Natural killer cell (primary cell): ENCODE results near the gene TDRD9. TPM values are rescaled to one million over a fixed set of nuclear protein-coding genes. Genes with fewer than 3 reads are reported as not detected.

Experiments used
- ATAC-seq, 3 donors: fragments of 150-1000 bp in 2 of 3; fragments of 200-7000 bp in 1 of 3; cut with Tn5 transposase; 1 replicate in 1 of 3; 2 replicates in 2 of 3; pipeline ENCODE4 v1.10.0; 2021; ENCODE audit warnings: mild to moderate bottlenecking in 2 of 3, moderate library complexity in 2 of 3
- DNase-seq, 2 donors: peaks; one replicate each; pipeline versions ENCODE4 v3.0.0 to v3.0.0-alpha.2; 2013 to 2021; ENCODE audit warnings: mixed read lengths in 1 of 2
- H3K27ac ChIP-seq: one replicate; pipeline ENCODE4 v1.5.1; 2013; ENCODE audit warnings: mild to moderate bottlenecking, low read length
- H3K27me3 ChIP-seq: one replicate; pipeline ENCODE4 v1.6.1; 2013; ENCODE audit warnings: low read length; ENCODE audit not compliant: control insufficient read depth, insufficient read depth
- H3K36me3 ChIP-seq: one replicate; pipeline ENCODE4 v1.6.1; 2013; ENCODE audit warnings: low read length; ENCODE audit not compliant: control insufficient read depth, insufficient read depth
- H3K4me1 ChIP-seq: one replicate; pipeline ENCODE4 v1.6.1; 2013; ENCODE audit warnings: low read length; ENCODE audit not compliant: control insufficient read depth, insufficient read depth
- H3K4me3 ChIP-seq: one replicate; pipeline ENCODE4 v1.5.1; 2013; ENCODE audit warnings: low read length
- H3K9me3 ChIP-seq: one replicate; pipeline ENCODE4 v1.6.1; 2013; ENCODE audit warnings: low read length; ENCODE audit not compliant: control insufficient read depth, insufficient read depth
- H3K27ac Mint-ChIP-seq, 2 donors: one replicate each; pipeline ENCODE4 v1.8.0; 2022; ENCODE audit warnings: mild to moderate bottlenecking in 2 of 2, mixed read lengths in 2 of 2, moderate library complexity in 1 of 2
- H3K27me3 Mint-ChIP-seq, 2 donors: one replicate each; pipeline ENCODE4 v1.8.0; 2022; ENCODE audit warnings: low read depth in 2 of 2, mixed read lengths in 2 of 2
- H3K36me3 Mint-ChIP-seq: one replicate; pipeline ENCODE4 v1.8.0; 2022; ENCODE audit warnings: mixed read lengths
- H3K4me1 Mint-ChIP-seq, 2 donors: one replicate each; pipeline ENCODE4 v1.8.0; 2022; ENCODE audit warnings: mixed read lengths in 2 of 2
- H3K4me3 Mint-ChIP-seq: one replicate; pipeline ENCODE4 v1.8.0; 2022; ENCODE audit warnings: mild to moderate bottlenecking, moderate library complexity, mixed read lengths
- H3K9me3 Mint-ChIP-seq, 2 donors: one replicate each; pipeline ENCODE4 v1.8.0; 2022; ENCODE audit warnings: mixed read lengths in 2 of 2
- WGBS: methylation state at CpG from one replicate; pipeline ENCODE4 v1.1.7; 2013; ENCODE audit warnings: missing lambda C conversion rate; ENCODE audit not compliant: insufficient coverage; 5-methylcytosine and 5-hydroxymethylcytosine counted together
- intact Hi-C: fragments of 100-400 bp; cut with micrococcal nuclease; formaldehyde crosslinking; loops from one replicate; pipeline ENCODE4 v1.14.2; 2022
- total RNA-seq, 4 donors: library from RNA; stranded (reverse); fragments of 120-200 nt in 1 of 4; gene quantifications; one replicate each; pipeline versions ENCODE4 v1.2.3 to v1.2.4, GENCODE V29; 2013 to 2022
- TF ChIP-seq, protein P1 (sequence below): fragments of 200-600 bp; IDR thresholded peaks from one replicate; pipeline ENCODE4 v1.8.0; 2022; ENCODE audit warnings: antibody characterized with exemption

The TDRD9 gene
- total RNA-seq, 3 donors from 2014 or later (not counting 1 experiment from before 2014, with no cell fraction given): 0.75 to 2.2 (median 1.4) TPM

DNA sequence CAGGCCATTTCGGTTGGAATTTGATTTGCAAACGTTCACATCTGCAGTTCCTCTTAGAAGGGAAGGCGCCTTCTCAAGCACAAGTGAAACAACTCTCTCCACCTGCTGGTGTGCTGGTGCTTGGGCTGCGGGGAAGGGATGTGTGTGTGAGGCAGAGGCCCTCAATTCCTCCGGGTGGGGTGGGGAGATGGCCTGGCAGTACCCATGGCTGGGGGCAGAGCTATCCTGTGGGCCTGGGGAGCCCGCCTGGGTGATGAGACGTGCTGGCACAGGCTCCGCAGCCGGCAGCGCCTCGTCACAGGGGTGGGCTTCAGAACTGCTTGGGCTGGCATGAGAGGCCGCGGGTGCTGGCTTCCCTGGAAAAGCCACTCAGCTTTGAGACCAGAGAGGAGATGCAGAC is 28.9 kb upstream of the TDRD9 start:
- Mint-ChIP-seq H3K4me1 (no peaks in the 10 kb centered on the region), H3K27me3 (peaks cover 3 to 8% of the 10 kb centered on the region in 2 donors), H3K27ac (no peak overlapping the region), H3K4me3 (no peak overlapping the region), H3K9me3 (no peaks in the 10 kb centered on the region), H3K36me3 (no peaks in the 10 kb centered on the region)
- intact Hi-C loops: no loop called here
- Histone ChIP-seq H3K27ac (no peak overlapping the region), H3K4me1 (peaks cover 5% of the 10 kb centered on the region), H3K36me3 (no peaks in the 10 kb centered on the region), H3K27me3 (no peaks in the 10 kb centered on the region), H3K9me3 (no peaks in the 10 kb centered on the region), H3K4me3 (no peak overlapping the region)
- no peak for DNase-seq
- 67% methylated on average over 12 of the region's 13 CpGs for WGBS
- no peak for ATAC-seq
- TF ChIP-seq, protein P1, sequence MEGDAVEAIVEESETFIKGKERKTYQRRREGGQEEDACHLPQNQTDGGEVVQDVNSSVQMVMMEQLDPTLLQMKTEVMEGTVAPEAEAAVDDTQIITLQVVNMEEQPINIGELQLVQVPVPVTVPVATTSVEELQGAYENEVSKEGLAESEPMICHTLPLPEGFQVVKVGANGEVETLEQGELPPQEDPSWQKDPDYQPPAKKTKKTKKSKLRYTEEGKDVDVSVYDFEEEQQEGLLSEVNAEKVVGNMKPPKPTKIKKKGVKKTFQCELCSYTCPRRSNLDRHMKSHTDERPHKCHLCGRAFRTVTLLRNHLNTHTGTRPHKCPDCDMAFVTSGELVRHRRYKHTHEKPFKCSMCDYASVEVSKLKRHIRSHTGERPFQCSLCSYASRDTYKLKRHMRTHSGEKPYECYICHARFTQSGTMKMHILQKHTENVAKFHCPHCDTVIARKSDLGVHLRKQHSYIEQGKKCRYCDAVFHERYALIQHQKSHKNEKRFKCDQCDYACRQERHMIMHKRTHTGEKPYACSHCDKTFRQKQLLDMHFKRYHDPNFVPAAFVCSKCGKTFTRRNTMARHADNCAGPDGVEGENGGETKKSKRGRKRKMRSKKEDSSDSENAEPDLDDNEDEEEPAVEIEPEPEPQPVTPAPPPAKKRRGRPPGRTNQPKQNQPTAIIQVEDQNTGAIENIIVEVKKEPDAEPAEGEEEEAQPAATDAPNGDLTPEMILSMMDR: no peak

DNA sequence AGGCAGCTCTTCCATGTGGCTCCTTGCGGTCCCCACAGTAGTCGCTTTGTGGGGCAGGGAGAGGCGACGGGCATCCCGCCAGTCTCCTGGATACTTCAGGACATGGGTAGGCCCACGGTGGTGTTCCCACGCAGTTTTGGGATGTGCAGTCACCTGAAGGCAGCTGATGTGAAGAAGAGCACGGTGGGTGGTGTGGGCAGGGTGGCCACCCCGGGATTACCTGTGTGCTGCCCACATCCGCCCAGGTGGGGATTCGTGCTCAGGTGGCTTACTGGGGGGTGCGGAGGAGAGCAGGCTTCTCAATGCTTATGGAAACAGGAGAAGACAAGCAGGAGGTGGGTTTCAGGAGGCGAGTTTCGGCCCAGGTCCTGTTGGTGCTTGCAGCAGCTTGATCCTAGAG is 28.4 kb upstream of the TDRD9 start:
- 91% methylated on average over 14 of the region's 14 CpGs for WGBS
- Mint-ChIP-seq H3K4me1 (no peaks in the 10 kb centered on the region), H3K9me3 (no peaks in the 10 kb centered on the region), H3K36me3 (no peaks in the 10 kb centered on the region), H3K4me3 (no peak overlapping the region), H3K27me3 (peaks cover 3 to 12% of the 10 kb centered on the region in 2 donors), H3K27ac (no peak overlapping the region)
- no peaks in the 10 kb centered on the region for H3K27me3 ChIP-seq
- H3K4me3 ChIP-seq: no peak overlapping the region
- no peaks in the 10 kb centered on the region for H3K36me3 ChIP-seq
- DNase-seq (no peak), ATAC-seq (no peak)
- TF ChIP-seq, protein P1: no peak
- H3K4me1 ChIP-seq: peaks cover 5% of the 10 kb centered on the region
- intact Hi-C loops: no loop called here
- H3K27ac ChIP-seq: no peak overlapping the region
- no peaks in the 10 kb centered on the region for H3K9me3 ChIP-seq

DNA sequence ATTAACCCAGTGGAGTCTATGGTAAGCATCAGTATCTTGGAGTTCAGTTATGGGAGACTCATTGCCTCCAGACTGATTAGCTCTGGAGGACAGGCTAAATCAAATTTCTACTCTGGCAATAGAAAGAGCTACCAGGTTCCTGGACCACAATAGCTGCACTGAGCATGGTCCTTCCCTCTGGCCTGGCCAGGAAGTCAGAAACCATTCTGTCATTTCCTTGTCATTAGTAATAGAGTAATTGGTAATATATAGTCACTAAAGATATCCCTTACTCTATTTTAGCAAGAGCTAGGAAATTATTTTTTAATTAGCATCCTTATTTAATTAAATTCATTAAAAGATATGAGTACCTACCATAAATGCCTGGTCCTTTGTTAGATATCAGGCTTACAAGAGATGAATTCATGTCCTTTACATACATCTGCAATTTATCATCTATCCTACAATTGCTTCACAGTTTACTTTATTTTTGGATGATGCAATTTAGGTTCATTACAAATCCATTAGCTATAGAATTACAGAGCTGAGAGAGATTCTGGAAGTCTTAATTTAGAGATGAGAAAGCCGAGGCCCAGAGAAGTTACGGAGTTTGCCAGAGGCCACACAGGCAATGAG is 23.7 kb upstream of the TDRD9 start:
- Mint-ChIP-seq H3K27ac (no peak overlapping the region), H3K4me1 (peaks cover 10 to 18% of the 10 kb centered on the region in 2 donors), H3K27me3 (peaks cover 3 to 12% of the 10 kb centered on the region in 2 donors), H3K4me3 (no peak overlapping the region), H3K9me3 (no peaks in the 10 kb centered on the region), H3K36me3 (no peaks in the 10 kb centered on the region)
- H3K27ac ChIP-seq: no peak overlapping the region
- 93% methylated on average over 2 of the region's 2 CpGs for WGBS
- no peak for DNase-seq
- no peaks in the 10 kb centered on the region for H3K27me3 ChIP-seq
- ATAC-seq: no peak
- H3K9me3 ChIP-seq: no peaks in the 10 kb centered on the region
- intact Hi-C loops: no loop called here
- peaks cover 19% of the 10 kb centered on the region for H3K4me1 ChIP-seq
- H3K4me3 ChIP-seq: no peak overlapping the region
- no peaks in the 10 kb centered on the region for H3K36me3 ChIP-seq
- TF ChIP-seq, protein P1: no peak
